CD14-positive monocyte (primary cell): ENCODE data around the gene KIF3B. TPM values are rescaled to one million over a fixed set of nuclear protein-coding genes. Genes with fewer than 3 reads are reported as not detected.

Experiments used
- DNase-seq, 3 donors: peaks; one replicate each; pipeline ENCODE4 v3.0.0-alpha.2; 2011 to 2022
- H2AFZ ChIP-seq: 2 replicates; pipeline ENCODE4 v1.6.0; 2012; ENCODE audit warnings: mild to moderate bottlenecking, low read depth, low read length, inconsistent platforms; ENCODE audit not compliant: insufficient read depth, poor library complexity, severe bottlenecking
- H3K27ac ChIP-seq, 2 donors: 1 replicate in 1 of 2; 2 replicates in 1 of 2; pipeline ENCODE4 v1.5.1; 2012 to 2013; ENCODE audit warnings: low read length in 2 of 2, control low read depth in 1 of 2, inconsistent platforms in 1 of 2, low read depth in 1 of 2, mild to moderate bottlenecking in 1 of 2
- H3K27me3 ChIP-seq, 2 donors: one replicate each; pipeline versions ENCODE4 v1.6.0 to v1.6.1; 2011 to 2013; ENCODE audit warnings: low read length in 2 of 2; ENCODE audit not compliant: control insufficient read depth in 2 of 2, insufficient read depth in 2 of 2
- H3K36me3 ChIP-seq, 2 donors: replicated peaks in 1 of 2; 1 replicate in 1 of 2; 2 replicates in 1 of 2; pipeline versions ENCODE4 v1.5.1 to v1.6.1; 2012 to 2013; ENCODE audit warnings: low read length in 2 of 2, control low read depth in 1 of 2, inconsistent platforms in 1 of 2, mild to moderate bottlenecking in 1 of 2; ENCODE audit not compliant: insufficient read depth in 2 of 2, control insufficient read depth in 1 of 2
- H3K4me1 ChIP-seq, 2 donors: 1 replicate in 1 of 2; 2 replicates in 1 of 2; pipeline versions ENCODE4 v1.5.1 to v1.6.1; 2012 to 2013; ENCODE audit warnings: low read length in 2 of 2, control low read depth in 1 of 2, inconsistent platforms in 1 of 2, mild to moderate bottlenecking in 1 of 2, moderate library complexity in 1 of 2; ENCODE audit not compliant: insufficient read depth in 2 of 2, control insufficient read depth in 1 of 2
- H3K4me2 ChIP-seq: replicated peaks from 2 replicates; pipeline ENCODE3; 2012; ENCODE audit warnings: low read length, moderate library complexity, mild to moderate bottlenecking; ENCODE audit not compliant: poor library complexity, severe bottlenecking; ENCODE audit errors: extremely low read depth
- H3K4me3 ChIP-seq, 3 experiments: fragments of 200-600 bp in 1 of 3; sonication (generic) in 1 of 3; replicated peaks in 1 of 3; 1 replicate in 2 of 3; 2 replicates in 1 of 3; pipeline ENCODE4 v1.5.1; 2011 to 2013; ENCODE audit warnings: low read length in 3 of 3, mild to moderate bottlenecking in 3 of 3, control low read depth in 2 of 3, low read depth in 2 of 3, inconsistent platforms in 1 of 3, moderate library complexity in 1 of 3
- H3K79me2 ChIP-seq: 2 replicates; pipeline ENCODE4 v1.6.0; 2012; ENCODE audit warnings: mild to moderate bottlenecking, control low read depth, inconsistent platforms, low read length, moderate library complexity; ENCODE audit not compliant: insufficient read depth
- H3K9ac ChIP-seq: 2 replicates; pipeline ENCODE4 v1.6.0; 2017; ENCODE audit warnings: low read length, mild to moderate bottlenecking; ENCODE audit not compliant: insufficient read depth, poor library complexity, severe bottlenecking
- H3K9me3 ChIP-seq, 2 donors: replicated peaks in 1 of 2; 1 replicate in 1 of 2; 2 replicates in 1 of 2; pipeline versions ENCODE4 v1.5.1 to v1.6.1; 2012 to 2013; ENCODE audit warnings: low read length in 2 of 2, control low read depth in 1 of 2; ENCODE audit not compliant: control insufficient read depth in 1 of 2, insufficient read depth in 1 of 2
- H4K20me1 ChIP-seq: 2 replicates; pipeline ENCODE4 v1.6.0; 2012; ENCODE audit warnings: mild to moderate bottlenecking, low read length, control low read depth, moderate library complexity; ENCODE audit not compliant: insufficient read depth
- H3K27ac Mint-ChIP-seq, 7 donors: one replicate each; pipeline ENCODE4 v1.8.0; 2020; ENCODE audit warnings: mild to moderate bottlenecking in 7 of 7, mixed read lengths in 7 of 7, moderate library complexity in 6 of 7, inconsistent platforms in 2 of 7
- H3K27me3 Mint-ChIP-seq, 3 donors: one replicate each; pipeline ENCODE4 v1.8.0; 2021 to 2022; ENCODE audit warnings: low read depth in 3 of 3, mild to moderate bottlenecking in 3 of 3, mixed read lengths in 3 of 3, moderate library complexity in 3 of 3, inconsistent platforms in 1 of 3
- H3K36me3 Mint-ChIP-seq, 2 donors: one replicate each; pipeline ENCODE4 v1.8.0; 2020; ENCODE audit warnings: mixed read lengths in 2 of 2, inconsistent platforms in 1 of 2, mild to moderate bottlenecking in 1 of 2
- H3K4me1 Mint-ChIP-seq: one replicate; pipeline ENCODE4 v1.8.0; 2020; ENCODE audit warnings: mild to moderate bottlenecking, mixed read lengths
- H3K4me3 Mint-ChIP-seq, 2 donors: one replicate each; pipeline ENCODE4 v1.8.0; 2020; ENCODE audit warnings: mild to moderate bottlenecking in 2 of 2, mixed read lengths in 2 of 2, moderate library complexity in 1 of 2
- H3K9me3 Mint-ChIP-seq, 7 donors: one replicate each; pipeline ENCODE4 v1.8.0; 2020 to 2022; ENCODE audit warnings: mixed read lengths in 7 of 7, mild to moderate bottlenecking in 6 of 7, moderate library complexity in 6 of 7, inconsistent platforms in 2 of 7
- WGBS: methylation state at CpG from one replicate; pipeline ENCODE4 v1.1.5; 2013; ENCODE audit warnings: missing lambda C conversion rate; ENCODE audit not compliant: insufficient coverage; 5-methylcytosine and 5-hydroxymethylcytosine counted together
- intact Hi-C, 2 donors: fragments of 100-400 bp; cut with micrococcal nuclease; formaldehyde crosslinking; loops; one replicate each; pipeline versions ENCODE4 v1.15.0 to v1.15.1; 2023
- polyA plus RNA-seq, 3 donors: library from polyadenylated mRNA; depleted of rRNA in 1 of 3; unstranded in 2 of 3; stranded (reverse) in 1 of 3; fragments of 300-500 nt in 2 of 3; fragments of >200 nt in 1 of 3; fragmentation: Illumina TruSeq in 2 of 3; gene quantifications; 1 replicate in 2 of 3; 2 replicates in 1 of 3; pipeline ENCODE4 v1.2.3, GENCODE V29; 2012 to 2021
- TF ChIP-seq, protein P1 (sequence below): fragments of 200-600 bp; IDR thresholded peaks from one replicate; pipeline ENCODE4 v1.8.0; 2022; ENCODE audit warnings: antibody characterized with exemption, mild to moderate bottlenecking

KIF3B gene
- polyA plus RNA-seq, 3 donors = 1.5 to 7.5 (median 3.4) TPM

DNA sequence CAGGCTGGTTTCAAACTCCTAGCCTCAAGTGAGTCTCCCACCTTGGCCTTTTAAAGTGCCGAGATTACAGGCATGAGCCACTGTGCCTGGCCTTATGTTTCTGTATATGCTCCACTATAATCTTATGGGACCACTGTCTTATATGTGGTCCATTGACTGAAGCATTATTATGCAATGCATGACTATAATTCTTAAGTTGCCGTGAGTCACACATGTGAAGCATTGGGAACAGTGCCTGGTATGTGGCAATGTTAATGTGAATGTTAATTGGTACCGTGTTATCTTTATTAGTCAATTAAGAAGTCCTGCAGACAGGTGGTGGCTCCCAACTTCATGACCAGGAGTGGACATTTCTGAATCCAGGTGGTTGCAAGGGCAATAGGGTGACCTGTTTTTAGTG, 66.0 kb downstream of the KIF3B start:
- Mint-ChIP-seq H3K4me3 (no peak overlapping the region), H3K36me3 (no peaks in the 10 kb centered on the region), H3K4me1 (peaks cover 29% of the 10 kb centered on the region), H3K27me3 (peaks cover 0 to 3% (median 3%) of the 10 kb centered on the region in 3 donors), H3K9me3 (no peaks in the 10 kb centered on the region), H3K27ac (no peak overlapping the region)
- Histone ChIP-seq H3K79me2 (no peaks in the 10 kb centered on the region), H3K9me3 (no peaks in the 10 kb centered on the region), H3K4me2 (no peak overlapping the region), H2AFZ (no peak overlapping the region), H3K4me3 (no peak overlapping the region), H3K27ac (no peak overlapping the region), H3K9ac (no peak overlapping the region), H3K36me3 (no peaks in the 10 kb centered on the region), H4K20me1 (no peaks in the 10 kb centered on the region), H3K4me1 (peaks cover 8 to 11% of the 10 kb centered on the region in 2 donors), H3K27me3 (no peaks in the 10 kb centered on the region)
- DNase-seq = peak; percentile 21 to 66 (median 59)
- WGBS = 15% methylated on average over 1 of the region's 3 CpGs
- TF ChIP-seq, protein P1, sequence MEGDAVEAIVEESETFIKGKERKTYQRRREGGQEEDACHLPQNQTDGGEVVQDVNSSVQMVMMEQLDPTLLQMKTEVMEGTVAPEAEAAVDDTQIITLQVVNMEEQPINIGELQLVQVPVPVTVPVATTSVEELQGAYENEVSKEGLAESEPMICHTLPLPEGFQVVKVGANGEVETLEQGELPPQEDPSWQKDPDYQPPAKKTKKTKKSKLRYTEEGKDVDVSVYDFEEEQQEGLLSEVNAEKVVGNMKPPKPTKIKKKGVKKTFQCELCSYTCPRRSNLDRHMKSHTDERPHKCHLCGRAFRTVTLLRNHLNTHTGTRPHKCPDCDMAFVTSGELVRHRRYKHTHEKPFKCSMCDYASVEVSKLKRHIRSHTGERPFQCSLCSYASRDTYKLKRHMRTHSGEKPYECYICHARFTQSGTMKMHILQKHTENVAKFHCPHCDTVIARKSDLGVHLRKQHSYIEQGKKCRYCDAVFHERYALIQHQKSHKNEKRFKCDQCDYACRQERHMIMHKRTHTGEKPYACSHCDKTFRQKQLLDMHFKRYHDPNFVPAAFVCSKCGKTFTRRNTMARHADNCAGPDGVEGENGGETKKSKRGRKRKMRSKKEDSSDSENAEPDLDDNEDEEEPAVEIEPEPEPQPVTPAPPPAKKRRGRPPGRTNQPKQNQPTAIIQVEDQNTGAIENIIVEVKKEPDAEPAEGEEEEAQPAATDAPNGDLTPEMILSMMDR = no peak
- intact Hi-C loops = no loop called here

GRCh38 chr20:32344835-32345506, 67.5 kb downstream of the KIF3B start:
- 58% methylated on average over 2 of the region's 7 CpGs for WGBS
- Histone ChIP-seq H3K27me3 (no peaks in the 10 kb centered on the region), H3K4me1 (peaks cover 10 to 11% of the 10 kb centered on the region in 2 donors), H2AFZ (no peak overlapping the region), H3K4me3 (no peak overlapping the region), H3K27ac (no peak overlapping the region), H3K9ac (no peak overlapping the region), H4K20me1 (no peaks in the 10 kb centered on the region), H3K36me3 (no peaks in the 10 kb centered on the region), H3K79me2 (no peaks in the 10 kb centered on the region), H3K9me3 (no peaks in the 10 kb centered on the region), H3K4me2 (no peak overlapping the region)
- Mint-ChIP-seq H3K4me1 (peaks cover 29% of the 10 kb centered on the region), H3K27ac (no peak overlapping the region), H3K9me3 (peaks cover 0 to 2% (median 0%) of the 10 kb centered on the region in 7 donors), H3K4me3 (no peak overlapping the region), H3K27me3 (peaks cover 0 to 3% (median 2%) of the 10 kb centered on the region in 3 donors), H3K36me3 (peaks cover 0 to 3% of the 10 kb centered on the region in 2 donors)
- no peak for DNase-seq
- intact Hi-C loops = no loop called here
- TF ChIP-seq, protein P1 = no peak
